NCI-H2081 (cell line): ENCODE results near the gene DNAAF1.

Source experiments
- DNase-seq, 2 experiments: peaks; one replicate each; lab custom pipeline; 2025; lab: John Stamatoyannopoulos, UW

DNAAF1 gene

GRCh38 chr16:84161037-84161436, 15.9 kb downstream of the DNAAF1 start:
- no peak for DNase-seq

GRCh38 chr16:84161801-84162200, 16.7 kb downstream of the DNAAF1 start:
- no peak for DNase-seq

GRCh38 chr16:84165746-84166145, 20.6 kb downstream of the DNAAF1 start:
- no peak for DNase-seq

GRCh38 chr16:84166796-84167695, 21.9 kb downstream of the DNAAF1 start:
- DNase-seq: no peak

GRCh38 chr16:84169765-84170310, 24.7 kb downstream of the DNAAF1 start:
- DNase-seq: no peak

- no peak for DNase-seq
These were observed 29.3 kb downstream of the DNAAF1 start for GRCh38 chr16:84174396-84174795.

GRCh38 chr16:84175350-84176081, 30.4 kb downstream of the DNAAF1 start:
- DNase-seq: peak; percentile 59 to 62

GRCh38 chr16:84176192-84177053, 31.3 kb downstream of the DNAAF1 start:
- DNase-seq: no peak

- DNase-seq: no peak
These were observed 32.6 kb downstream of the DNAAF1 start for GRCh38 chr16:84177741-84178073.

- no peak for DNase-seq
These were observed 33.1 kb downstream of the DNAAF1 start for GRCh38 chr16:84178146-84178765.

GRCh38 chr16:84178892-84179611, 33.9 kb downstream of the DNAAF1 start:
- no peak for DNase-seq

- DNase-seq: no peak
These were observed 34.7 kb downstream of the DNAAF1 start for GRCh38 chr16:84179612-84180320.

GRCh38 chr16:84180519-84181140, 35.5 kb downstream of the DNAAF1 start:
- DNase-seq: no peak

- no peak for DNase-seq
These were observed 36.2 kb downstream of the DNAAF1 start for GRCh38 chr16:84181144-84181915.

GRCh38 chr16:84182104-84182503, 37.0 kb downstream of the DNAAF1 start:
- no peak for DNase-seq

- no peak for DNase-seq
These were observed 37.8 kb downstream of the DNAAF1 start for GRCh38 chr16:84182680-84183571.

- DNase-seq: no peak
These were observed 38.4 kb downstream of the DNAAF1 start for GRCh38 chr16:84183572-84183875.

- DNase-seq: no peak
These were observed 38.9 kb downstream of the DNAAF1 start for GRCh38 chr16:84183911-84184591.
